HG03565 (cell line): ENCODE data around the gene ZNF394.

Experiments
- ATAC-seq: cut with Tn5 transposase; IDR thresholded peaks from one replicate; pipeline ENCODE4 v1.9.1; 2021; ENCODE audit warnings: mild to moderate bottlenecking, moderate library complexity; ENCODE audit not compliant: unreplicated experiment

The ZNF394 gene

DNA sequence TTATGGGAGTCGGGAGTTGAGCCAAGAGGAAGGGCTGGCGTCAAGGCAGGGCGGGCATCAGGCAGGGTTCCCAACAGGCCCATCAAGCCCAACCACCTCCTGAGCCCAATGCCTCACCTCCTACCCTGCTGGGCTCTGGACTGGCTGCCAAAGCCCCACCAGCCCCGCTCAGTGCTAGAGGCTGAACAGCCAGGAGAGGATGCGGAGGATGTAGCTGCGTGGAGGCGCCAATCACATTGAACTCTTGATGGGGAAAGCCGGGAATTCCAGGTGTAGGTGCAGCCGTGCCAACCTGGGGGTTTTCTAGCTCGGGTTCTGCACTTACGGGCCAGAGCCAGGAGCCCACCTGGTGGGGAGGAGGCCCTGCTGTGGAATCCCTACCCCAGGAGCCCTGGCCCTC, 47.0 kb downstream of the ZNF394 start:
- ATAC-seq = no peak

DNA sequence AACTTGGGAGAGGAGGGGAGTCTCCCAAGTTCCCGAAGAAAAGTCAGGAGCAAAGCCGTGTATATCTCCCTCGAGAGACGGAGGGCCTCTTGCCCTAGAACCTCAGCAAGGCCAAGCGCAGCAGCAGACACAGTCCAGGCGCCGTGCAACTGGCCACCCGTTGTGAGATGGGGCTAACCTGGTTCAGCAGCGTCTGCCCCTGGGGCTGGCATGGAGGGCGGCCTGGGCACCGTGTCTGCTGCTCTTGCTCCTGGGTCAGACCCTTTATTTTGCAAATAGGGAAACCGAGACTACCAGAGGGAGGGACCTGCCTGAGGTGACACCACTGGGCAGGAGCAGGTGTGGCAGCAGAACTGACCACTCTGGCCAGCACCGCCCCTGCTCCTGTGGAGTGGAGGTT, 47.5 kb downstream of the ZNF394 start:
- ATAC-seq = no peak

DNA sequence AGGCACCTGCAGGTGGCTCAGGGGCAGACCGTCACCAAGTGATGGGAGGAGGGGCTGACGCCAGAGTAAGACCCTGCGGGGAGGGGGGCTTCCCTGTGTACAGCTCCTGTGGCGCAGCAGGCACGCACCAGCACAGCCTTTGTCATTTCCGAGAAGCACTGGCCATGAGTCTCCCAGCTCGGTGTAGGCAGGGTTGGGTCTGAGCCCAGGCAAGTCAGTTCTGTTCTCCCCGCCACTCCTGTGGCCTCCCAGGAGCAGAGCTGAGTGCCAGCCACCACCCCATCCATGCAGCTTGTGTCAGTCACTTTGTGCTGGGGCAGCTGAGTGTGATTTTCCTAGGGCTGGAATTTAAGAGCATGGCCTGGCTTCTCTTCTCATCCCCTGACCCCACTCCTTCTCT, 48.1 kb downstream of the ZNF394 start:
- no peak for ATAC-seq

DNA sequence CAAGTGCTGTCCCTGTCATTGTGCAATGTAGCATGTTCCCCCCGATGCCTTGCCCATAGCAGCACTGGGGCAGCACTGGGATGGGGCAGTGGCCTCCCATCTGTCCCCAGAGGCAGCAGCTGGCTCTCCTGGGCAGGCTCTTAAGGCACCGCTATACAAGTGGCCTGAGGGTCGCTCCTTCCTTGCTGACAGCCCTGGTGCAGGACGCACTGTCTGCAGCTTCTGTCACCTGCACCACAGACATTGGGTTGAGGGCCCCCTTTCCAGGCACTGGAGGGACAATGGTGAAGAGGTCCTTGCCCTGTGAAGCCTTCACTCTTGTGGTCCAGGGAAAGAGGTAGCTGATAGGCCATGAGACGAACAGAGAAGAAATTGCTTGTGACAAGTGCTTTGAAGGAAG, 50.8 kb downstream of the ZNF394 start:
- ATAC-seq = no peak

DNA sequence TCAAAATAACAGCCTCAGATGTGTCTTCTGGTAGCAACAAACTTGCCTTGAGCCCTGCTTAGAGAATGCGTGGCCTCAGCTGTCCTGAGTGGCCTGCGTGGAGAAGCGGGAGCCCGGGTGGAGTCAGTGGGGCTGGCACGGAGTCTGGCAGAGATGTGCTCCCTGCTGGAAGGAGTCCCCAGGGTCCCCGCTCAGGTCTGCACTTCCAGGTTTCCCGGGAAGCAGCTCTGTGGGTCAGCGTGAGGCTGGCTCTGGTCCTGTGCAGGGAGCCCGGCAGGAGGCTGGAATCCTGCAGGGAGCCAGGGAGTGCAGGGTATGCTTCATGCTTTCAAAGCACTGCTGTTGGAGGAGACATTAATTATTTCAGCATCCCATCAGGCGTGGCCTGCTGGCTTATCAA, 51.2 kb downstream of the ZNF394 start:
- no peak for ATAC-seq

DNA sequence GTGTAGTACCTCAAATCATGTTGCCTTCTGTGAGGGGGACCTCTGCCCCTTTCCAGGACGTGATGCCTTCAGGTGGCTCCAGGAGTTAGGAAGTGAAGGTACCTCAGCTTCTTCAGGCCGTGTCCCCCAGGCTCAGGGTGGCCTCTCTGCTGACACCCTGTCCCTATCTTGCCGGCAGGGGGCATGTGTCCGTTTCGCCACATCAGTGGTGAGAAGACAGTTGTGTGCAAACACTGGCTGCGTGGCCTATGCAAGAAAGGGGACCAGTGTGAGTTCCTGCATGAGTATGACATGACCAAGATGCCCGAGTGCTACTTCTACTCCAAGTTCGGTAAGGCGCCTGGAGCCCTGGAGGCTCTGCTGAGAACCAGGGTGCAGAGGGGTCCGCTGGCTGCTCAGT, 52.1 kb downstream of the ZNF394 start:
- no peak for ATAC-seq

DNA sequence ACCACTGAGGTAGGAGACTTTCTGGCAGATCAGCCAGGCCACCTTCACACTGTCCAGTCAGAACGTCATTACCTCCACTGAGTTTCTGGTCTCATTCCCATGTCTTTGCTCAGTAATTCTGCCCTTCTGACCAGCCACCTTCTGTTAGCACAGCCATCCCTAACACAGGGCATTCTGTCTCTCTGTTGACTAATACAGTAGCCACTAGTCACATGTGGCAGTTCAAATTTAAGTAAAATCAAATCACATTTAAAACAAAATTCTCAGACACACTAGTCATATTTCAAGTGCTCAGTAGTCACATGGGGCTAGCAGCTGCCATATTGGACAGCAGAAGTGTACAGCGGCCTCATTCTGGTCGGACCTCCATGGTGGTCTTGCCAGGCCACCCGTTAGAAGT, 54.0 kb downstream of the ZNF394 start:
- ATAC-seq = no peak
